Subcutaneous adipose tissue (tissue), 4 donors: ENCODE results near the gene CHST8. TPM values are rescaled to one million over a fixed set of nuclear protein-coding genes. Genes with fewer than 3 reads are reported as not detected.

Source experiments
- total RNA-seq, 4 donors: library from RNA; depleted of rRNA; stranded (reverse); fragments of >200 nt; gene quantifications; one replicate each; pipeline ENCODE4 v1.1.0, GENCODE V29; 2016
- TF ChIP-seq, protein P1 (sequence below): fragments of 450-650 bp; IDR thresholded peaks from one replicate; pipeline ENCODE4 v1.5.1; 2016; ENCODE audit warnings: low read depth, mild to moderate bottlenecking, control low read depth, antibody characterized with exemption, moderate library complexity

CHST8 gene
- total RNA-seq, 4 donors from 2014 or later, result 0.49 to 4.0 (median 0.70) TPM

DNA sequence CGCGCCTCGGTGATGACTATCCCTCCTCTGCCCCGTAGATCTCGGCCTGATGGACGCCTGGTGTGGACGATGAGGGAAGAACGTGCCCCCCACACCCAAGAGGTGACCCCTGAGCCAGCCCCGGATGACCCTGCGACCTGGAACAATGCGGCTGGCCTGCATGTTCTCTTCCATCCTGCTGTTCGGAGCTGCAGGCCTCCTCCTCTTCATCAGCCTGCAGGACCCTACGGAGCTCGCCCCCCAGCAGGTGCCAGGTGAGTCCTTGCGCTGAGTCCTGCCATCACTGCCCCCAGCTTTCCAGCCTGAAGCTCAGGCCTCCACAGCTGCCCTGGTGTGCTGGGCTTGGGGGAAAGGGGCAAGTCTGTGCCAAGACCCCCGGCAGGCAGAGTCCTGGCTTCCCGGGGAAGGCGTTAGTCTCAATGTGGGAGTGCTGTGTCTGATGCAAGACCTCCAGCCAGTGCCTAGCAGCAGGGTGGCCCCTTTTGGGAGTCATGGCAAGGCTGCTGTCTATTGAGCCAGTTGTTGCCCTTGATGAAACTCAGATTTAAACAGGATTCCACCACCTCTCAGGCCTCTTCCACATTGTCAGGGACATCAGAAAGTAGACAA, 67.5 kb downstream of the CHST8 start:
- TF ChIP-seq, protein P1, sequence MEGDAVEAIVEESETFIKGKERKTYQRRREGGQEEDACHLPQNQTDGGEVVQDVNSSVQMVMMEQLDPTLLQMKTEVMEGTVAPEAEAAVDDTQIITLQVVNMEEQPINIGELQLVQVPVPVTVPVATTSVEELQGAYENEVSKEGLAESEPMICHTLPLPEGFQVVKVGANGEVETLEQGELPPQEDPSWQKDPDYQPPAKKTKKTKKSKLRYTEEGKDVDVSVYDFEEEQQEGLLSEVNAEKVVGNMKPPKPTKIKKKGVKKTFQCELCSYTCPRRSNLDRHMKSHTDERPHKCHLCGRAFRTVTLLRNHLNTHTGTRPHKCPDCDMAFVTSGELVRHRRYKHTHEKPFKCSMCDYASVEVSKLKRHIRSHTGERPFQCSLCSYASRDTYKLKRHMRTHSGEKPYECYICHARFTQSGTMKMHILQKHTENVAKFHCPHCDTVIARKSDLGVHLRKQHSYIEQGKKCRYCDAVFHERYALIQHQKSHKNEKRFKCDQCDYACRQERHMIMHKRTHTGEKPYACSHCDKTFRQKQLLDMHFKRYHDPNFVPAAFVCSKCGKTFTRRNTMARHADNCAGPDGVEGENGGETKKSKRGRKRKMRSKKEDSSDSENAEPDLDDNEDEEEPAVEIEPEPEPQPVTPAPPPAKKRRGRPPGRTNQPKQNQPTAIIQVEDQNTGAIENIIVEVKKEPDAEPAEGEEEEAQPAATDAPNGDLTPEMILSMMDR, result no peak

GRCh38 chr19:33689868-33690267, 68.1 kb downstream of the CHST8 start:
- TF ChIP-seq, protein P1, result no peak

DNA sequence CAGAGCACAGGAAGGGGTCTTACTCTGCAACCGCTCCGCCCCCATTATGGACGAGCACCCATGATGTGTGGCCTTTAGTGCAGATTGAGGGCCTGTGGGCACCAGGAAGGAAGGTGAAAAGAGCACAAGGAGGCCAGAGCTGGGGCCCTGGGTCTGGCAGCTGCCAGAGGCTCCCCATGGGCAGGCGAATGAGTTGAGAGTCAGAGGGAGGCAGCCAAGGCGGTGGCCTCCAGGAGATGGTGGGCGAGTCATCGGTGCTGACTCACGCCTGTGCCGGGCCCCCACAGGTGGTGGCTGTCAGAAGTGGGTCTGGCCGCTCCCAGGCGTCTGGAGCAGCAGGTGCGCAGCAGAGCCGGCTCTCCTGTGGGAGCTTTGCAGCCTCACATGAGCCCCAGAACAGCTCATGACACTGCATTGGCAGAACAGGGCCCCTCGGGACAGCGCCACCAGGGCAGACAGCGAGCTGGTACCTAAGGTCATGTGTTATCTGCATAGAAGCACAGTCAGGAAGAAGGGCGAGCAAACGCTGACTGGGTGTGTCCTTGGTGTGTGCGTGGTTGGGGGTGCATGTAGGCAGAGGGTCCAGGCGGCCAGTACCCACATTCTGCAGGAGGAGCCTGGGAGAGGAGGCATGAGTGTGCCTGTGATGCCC, 68.8 kb downstream of the CHST8 start:
- TF ChIP-seq, protein P1, result no peak

DNA sequence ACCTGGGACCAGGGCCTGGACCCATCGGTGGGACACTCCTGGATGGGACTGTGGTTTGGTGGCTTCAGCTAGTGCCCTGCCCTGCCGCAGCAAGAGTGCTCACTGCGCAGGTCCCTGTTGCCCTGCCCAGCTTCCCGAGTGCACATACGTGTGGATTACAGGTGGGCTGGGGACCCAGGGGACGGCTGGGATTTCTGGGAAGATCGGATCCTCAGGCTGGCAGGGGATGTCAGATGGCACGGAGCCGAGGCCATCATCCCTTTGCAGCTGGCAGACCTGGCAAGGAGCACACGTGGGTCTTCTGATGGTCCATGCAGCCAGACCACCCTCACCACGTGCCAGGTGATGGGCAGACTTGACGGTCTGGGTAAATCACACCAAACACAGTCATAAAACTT, 69.3 kb downstream of the CHST8 start:
- TF ChIP-seq, protein P1, result no peak

DNA sequence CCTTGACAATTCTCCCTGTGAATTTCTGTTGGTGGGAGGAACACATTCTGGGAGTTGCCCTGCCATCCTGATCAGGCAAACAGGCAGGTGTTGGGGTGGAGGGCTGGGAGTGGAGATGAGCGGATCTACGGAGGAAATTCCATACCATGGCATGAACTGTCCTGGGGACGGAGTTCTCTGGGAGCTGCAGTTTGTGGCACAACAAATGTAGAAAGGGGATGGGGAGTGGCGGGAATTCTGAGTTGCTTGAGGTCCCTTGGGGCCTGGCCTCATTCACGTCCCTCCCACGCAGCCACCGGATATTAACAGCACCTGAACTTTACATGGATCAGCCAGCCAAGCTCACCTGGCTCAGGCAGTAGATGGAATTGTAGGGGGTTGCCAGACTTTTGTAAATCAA, 70.0 kb downstream of the CHST8 start:
- TF ChIP-seq, protein P1, result no peak

DNA sequence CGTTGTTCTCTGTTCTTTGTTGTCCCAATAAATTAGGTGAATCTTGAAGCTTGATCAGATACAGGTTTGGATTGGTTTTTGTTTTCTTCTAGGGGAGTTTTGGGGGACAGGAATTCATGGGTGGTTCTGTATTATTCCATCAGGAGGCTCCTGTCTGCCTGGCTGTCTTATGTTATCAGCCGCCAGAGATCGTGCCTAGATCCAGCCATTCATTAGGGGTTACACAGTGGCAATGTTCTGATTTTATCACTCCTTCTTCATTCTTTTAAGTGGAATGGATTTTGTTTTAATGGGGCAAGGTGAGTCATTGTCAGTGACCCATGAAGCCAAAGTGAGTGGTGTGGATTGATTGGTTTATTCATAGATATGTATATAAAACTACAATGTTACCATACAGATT, 71.9 kb downstream of the CHST8 start:
- TF ChIP-seq, protein P1, result no peak

GRCh38 chr19:33697766-33698165, 76.0 kb downstream of the CHST8 start:
- TF ChIP-seq, protein P1, result no peak
